Body of pancreas (tissue), 4 donors: ENCODE data around the gene PPP5C. TPM values are rescaled to one million over a fixed set of nuclear protein-coding genes. Genes with fewer than 3 reads are reported as not detected.
A peak's percentile ranks its signal among the peaks of the same experiment; 100 is the strongest.

ENCODE experiments used
- ATAC-seq: fragments of 150-250 bp; one replicate; pipeline ENCODE4 v1.9.1; 2016
- DNase-seq, 4 donors: peaks; one replicate each; pipeline ENCODE4 v3.0.0-alpha.2; 2019
- H3K27ac ChIP-seq, 4 donors: fragments of 200-600 bp; sonication (generic); 1 replicate in 3 of 4; 2 replicates in 1 of 4; pipeline versions ENCODE4 v1.5.1 to v1.6.1; 2016 to 2019; ENCODE audit warnings: mild to moderate bottlenecking in 1 of 4, mixed read lengths in 1 of 4, moderate library complexity in 1 of 4
- H3K27me3 ChIP-seq, 2 donors: fragments of 200-600 bp; sonication (generic); one replicate each; pipeline ENCODE4 v1.6.0; 2016; ENCODE audit warnings: mild to moderate bottlenecking in 1 of 2
- H3K36me3 ChIP-seq, 2 donors: fragments of 200-600 bp; sonication (generic); replicated peaks in 1 of 2; 2 replicates each; pipeline ENCODE4 v1.5.1; 2016; ENCODE audit warnings: low read depth in 2 of 2; ENCODE audit not compliant: insufficient read depth in 1 of 2
- H3K4me1 ChIP-seq: fragments of 200-600 bp; sonication (generic); one replicate; pipeline ENCODE4 v1.6.0; 2016
- H3K4me3 ChIP-seq, 2 donors: fragments of 200-600 bp; sonication (generic); 1 replicate in 1 of 2; 2 replicates in 1 of 2; pipeline ENCODE4 v1.5.1; 2016 to 2019
- H3K9me3 ChIP-seq, 3 donors: fragments of 200-600 bp; sonication (generic); 1 replicate in 2 of 3; 2 replicates in 1 of 3; pipeline ENCODE4 v1.5.1; 2016
- CTCF ChIP-seq, 7 experiments: fragments of 450-650 bp in 4 of 7; fragments of 200-600 bp in 3 of 7; sonication (generic) in 3 of 7; IDR thresholded peaks; one replicate each; pipeline ENCODE4 v1.5.1; 2016 to 2019; ENCODE audit warnings: antibody characterized with exemption in 7 of 7
- POLR2A ChIP-seq, 3 donors: fragments of 450-650 bp; IDR thresholded peaks; one replicate each; pipeline ENCODE4 v1.6.1; 2016; ENCODE audit warnings: antibody characterized with exemption in 3 of 3, mild to moderate bottlenecking in 2 of 3
- WGBS, 2 donors: methylation state at CpG; one replicate each; pipeline ENCODE4 v1.1.5; 2017; 5-methylcytosine and 5-hydroxymethylcytosine counted together
- intact Hi-C: fragments of 100-400 bp; cut with DNase I; formaldehyde crosslinking; loops from one replicate; pipeline ENCODE4 v1.15.1; 2023
- total RNA-seq, 2 donors: library from RNA; depleted of rRNA; stranded (reverse); fragments of >200 nt; gene quantifications; one replicate each; pipeline ENCODE4 v1.1.0, GENCODE V29; 2016

Gene PPP5C
- total RNA-seq, 2 donors from 2014 or later = 31.1 to 77.5 TPM

- 88 to 90% methylated on average over 22 of the region's 23 CpGs for WGBS, 2 donors
- DNase-seq = peak in 1 of 4 donors; percentile 3
- ATAC-seq = no peak
Observed at GRCh38 chr19:46383171-46383815, 36.4 kb downstream of the PPP5C start.

GRCh38 chr19:46383846-46384245, 37.0 kb downstream of the PPP5C start:
- H3K27ac ChIP-seq = no peak overlapping the region
- DNase-seq (peak in 3 of 4 donors; percentile 10 to 19 (median 15)), ATAC-seq (no peak)
- no peak overlapping the region for H3K4me3 ChIP-seq
- H3K4me1 ChIP-seq = peaks cover 8% of the 10 kb centered on the region
- H3K9me3 ChIP-seq = no peaks in the 10 kb centered on the region
- no peaks in the 10 kb centered on the region for H3K27me3 ChIP-seq
- intact Hi-C loops = no loop called here
- H3K36me3 ChIP-seq = peaks cover 0 to 16% of the 10 kb centered on the region in 2 donors
- 59 to 70% methylated on average over 6 to 7 of the region's 7 CpGs for WGBS, 2 donors
- TF ChIP-seq CTCF (IDR thresholded peaks at IDR 0.05) = no peak
- TF ChIP-seq POLR2A (IDR thresholded peaks at IDR 0.05) = no peak

More at GRCh38 chr19:46383171-46383815, 36.4 kb downstream of the PPP5C start:
- H3K4me1 ChIP-seq = peaks cover 10% of the 10 kb centered on the region
- intact Hi-C loops = no loop called here
- H3K27ac ChIP-seq = no peak overlapping the region
- H3K27me3 ChIP-seq = no peaks in the 10 kb centered on the region
- peaks cover 0 to 11% of the 10 kb centered on the region in 2 donors for H3K36me3 ChIP-seq
- no peak overlapping the region for H3K4me3 ChIP-seq
- no peaks in the 10 kb centered on the region for H3K9me3 ChIP-seq
- TF ChIP-seq POLR2A (IDR thresholded peaks at IDR 0.05) (no peak), CTCF (IDR thresholded peaks at IDR 0.05) (no peak)

- ATAC-seq (no peak), DNase-seq (peak in 3 of 4 donors; percentile 4 to 10 (median 10))
- Histone ChIP-seq H3K4me1 (peaks cover 8% of the 10 kb centered on the region), H3K9me3 (no peaks in the 10 kb centered on the region), H3K27ac (no peak overlapping the region), H3K36me3 (peaks cover 0 to 17% of the 10 kb centered on the region in 2 donors), H3K4me3 (no peak overlapping the region), H3K27me3 (no peaks in the 10 kb centered on the region)
- no peak for TF ChIP-seq CTCF (IDR thresholded peaks at IDR 0.05)
- TF ChIP-seq POLR2A (IDR thresholded peaks at IDR 0.05) = no peak
- intact Hi-C loops = no loop called here
- 85 to 98% methylated on average over 9 to 11 of the region's 11 CpGs for WGBS, 2 donors
Observed at GRCh38 chr19:46384396-46384795, 37.5 kb downstream of the PPP5C start.

GRCh38 chr19:46385636-46386035, 38.7 kb downstream of the PPP5C start:
- Histone ChIP-seq H3K27me3 (no peaks in the 10 kb centered on the region), H3K4me1 (peaks cover 8% of the 10 kb centered on the region), H3K27ac (no peak overlapping the region), H3K9me3 (no peaks in the 10 kb centered on the region), H3K4me3 (no peak overlapping the region), H3K36me3 (peaks cover 0 to 25% of the 10 kb centered on the region in 2 donors)
- no peak for ATAC-seq
- intact Hi-C loops = no loop called here
- DNase-seq = peak in 2 of 4 donors; percentile 3 to 4
- WGBS, 2 donors = 90 to 96% methylated on average over 11 of the region's 11 CpGs
- TF ChIP-seq CTCF (IDR thresholded peaks at IDR 0.05) (no peak), POLR2A (IDR thresholded peaks at IDR 0.05) (no peak)

GRCh38 chr19:46386151-46386550, 39.3 kb downstream of the PPP5C start:
- Histone ChIP-seq H3K9me3 (no peaks in the 10 kb centered on the region), H3K4me1 (peaks cover 8% of the 10 kb centered on the region), H3K4me3 (no peak overlapping the region), H3K27ac (no peak overlapping the region), H3K27me3 (no peaks in the 10 kb centered on the region), H3K36me3 (peaks cover 0 to 25% of the 10 kb centered on the region in 2 donors)
- 95 to 99% methylated on average over 9 to 10 of the region's 10 CpGs for WGBS, 2 donors
- ATAC-seq (no peak), DNase-seq (peak in 2 of 4 donors; percentile 4 to 7)
- intact Hi-C loops = no loop called here
- TF ChIP-seq POLR2A (IDR thresholded peaks at IDR 0.05) (no peak), CTCF (IDR thresholded peaks at IDR 0.05) (no peak)
